H1 (cell line): ENCODE measurements around the gene CTNNA3.

Experiments
- BACH1 ChIP-seq: IDR thresholded peaks from 2 replicates; pipeline ENCODE4 v1.6.1; 2012; ENCODE audit warnings: low read length, improper control_type of control experiment
- CHD1 ChIP-seq: IDR thresholded peaks from 2 replicates; pipeline ENCODE4 v1.6.1; 2012; ENCODE audit warnings: low read depth, low read length, improper control_type of control experiment
- CTCF ChIP-seq, 3 experiments: IDR thresholded peaks; 1 replicate in 2 of 3; 2 replicates in 1 of 3; pipeline versions ENCODE4 v1.5.1 to v1.6.1; 2011; ENCODE audit warnings: low read length in 3 of 3, mild to moderate bottlenecking in 3 of 3, inconsistent platforms in 2 of 3, low read depth in 1 of 3, moderate library complexity in 1 of 3; ENCODE audit not compliant: insufficient read depth in 1 of 3; ENCODE audit errors: control extremely low read depth in 1 of 3
- EP300 ChIP-seq, 2 experiments: IDR thresholded peaks; 1 replicate in 1 of 2; 2 replicates in 1 of 2; pipeline ENCODE4 v1.6.1; 2011 to 2012; ENCODE audit warnings: low read depth in 2 of 2, low read length in 2 of 2, mild to moderate bottlenecking in 2 of 2, borderline replicate concordance in 1 of 2, inconsistent platforms in 1 of 2, moderate library complexity in 1 of 2
- EZH2 ChIP-seq: fragments of 200-600 bp; sonication (generic); IDR thresholded peaks from 2 replicates; pipeline ENCODE4 v1.7.1; 2012; ENCODE audit warnings: low read depth, mild to moderate bottlenecking, moderate library complexity, low read length, inconsistent platforms; ENCODE audit not compliant: severe bottlenecking
- FOSL1 ChIP-seq: IDR thresholded peaks from 2 replicates; pipeline ENCODE4 v1.6.1; 2011; ENCODE audit warnings: mild to moderate bottlenecking, low read depth, low read length, moderate library complexity; ENCODE audit not compliant: insufficient read depth
- GABPA ChIP-seq: IDR thresholded peaks from 2 replicates; pipeline ENCODE4 v1.6.1; 2011; ENCODE audit warnings: mild to moderate bottlenecking, low read length, moderate library complexity, borderline replicate concordance; ENCODE audit not compliant: insufficient read depth
- POLR2A ChIP-seq, 2 experiments: IDR thresholded peaks; 1 replicate in 1 of 2; 2 replicates in 1 of 2; pipeline ENCODE4 v1.6.1; 2011; ENCODE audit warnings: low read depth in 2 of 2, low read length in 2 of 2, mild to moderate bottlenecking in 2 of 2; ENCODE audit errors: control extremely low read depth in 1 of 2
- TF ChIP-seq, protein P1 (sequence below): IDR thresholded peaks from 2 replicates; pipeline ENCODE4 v1.6.1; 2011; ENCODE audit warnings: low read depth, mild to moderate bottlenecking, low read length; ENCODE audit not compliant: insufficient read depth

GRCh38 chr10:67015225-67015624, 680.8 kb downstream of the CTNNA3 start:
- TF ChIP-seq CTCF (IDR thresholded peaks at IDR 0.05; ENCODE audit: control extremely low read depth in 1 of 3, insufficient read depth in 1 of 3, low read depth in 1 of 3, low read length in 3 of 3) (no peak), POLR2A (IDR thresholded peaks at IDR 0.05; ENCODE audit: control extremely low read depth in 1 of 2, low read depth in 2 of 2, low read length in 2 of 2) (no peak), EZH2 (no peak), EP300 (IDR thresholded peaks at IDR 0.05; ENCODE audit: borderline replicate concordance in 1 of 2, low read depth in 2 of 2, low read length in 2 of 2) (no peak), GABPA (no peak), FOSL1 (no peak), CHD1 (no peak), BACH1 (no peak)
- TF ChIP-seq, protein P1, sequence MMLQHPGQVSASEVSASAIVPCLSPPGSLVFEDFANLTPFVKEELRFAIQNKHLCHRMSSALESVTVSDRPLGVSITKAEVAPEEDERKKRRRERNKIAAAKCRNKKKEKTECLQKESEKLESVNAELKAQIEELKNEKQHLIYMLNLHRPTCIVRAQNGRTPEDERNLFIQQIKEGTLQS, result no peak
